SW480 (cell line): ENCODE measurements around the gene ARHGEF16.
A peak's percentile ranks its signal among the peaks of the same experiment; 100 is the strongest.

Experiments used
- DNase-seq: peaks from one replicate; pipeline ENCODE4 v3.0.0-alpha.2; 2016; ENCODE audit warnings: low spot score

ARHGEF16 gene

GRCh38 chr1:3468236-3469103 lies 14.0 kb downstream of the ARHGEF16 start:
- no peak for DNase-seq

- DNase-seq: no peak
These were observed 14.8 kb downstream of the ARHGEF16 start for GRCh38 chr1:3469104-3469848.

GRCh38 chr1:3469849-3470649 lies 15.6 kb downstream of the ARHGEF16 start:
- DNase-seq: no peak

- DNase-seq: no peak
These were observed 16.3 kb downstream of the ARHGEF16 start for GRCh38 chr1:3470650-3471355.

GRCh38 chr1:3471356-3472087 lies 17.1 kb downstream of the ARHGEF16 start:
- DNase-seq: peak; percentile 85

- DNase-seq: no peak
These were observed 17.8 kb downstream of the ARHGEF16 start for GRCh38 chr1:3472088-3472850.

- no peak for DNase-seq
These were observed 18.4 kb downstream of the ARHGEF16 start for GRCh38 chr1:3472906-3473305.

- DNase-seq: no peak
These were observed 18.9 kb downstream of the ARHGEF16 start for GRCh38 chr1:3473381-3473844.

GRCh38 chr1:3474016-3474415 lies 19.6 kb downstream of the ARHGEF16 start:
- no peak for DNase-seq

- no peak for DNase-seq
These were observed 20.0 kb downstream of the ARHGEF16 start for GRCh38 chr1:3474421-3474820.

- DNase-seq: no peak
These were observed 21.5 kb downstream of the ARHGEF16 start for GRCh38 chr1:3475839-3476573.

- DNase-seq: no peak
These were observed 22.2 kb downstream of the ARHGEF16 start for GRCh38 chr1:3476666-3477065.

GRCh38 chr1:3477241-3477995 lies 23.0 kb downstream of the ARHGEF16 start:
- DNase-seq: no peak

GRCh38 chr1:3478187-3478586 lies 23.7 kb downstream of the ARHGEF16 start:
- DNase-seq: no peak

- no peak for DNase-seq
These were observed 25.3 kb downstream of the ARHGEF16 start for GRCh38 chr1:3479511-3480368.

- no peak for DNase-seq
These were observed 25.9 kb downstream of the ARHGEF16 start for GRCh38 chr1:3480369-3480719.

- no peak for DNase-seq
These were observed 26.6 kb downstream of the ARHGEF16 start for GRCh38 chr1:3481046-3481445.

- peak; percentile 46 for DNase-seq
These were observed 27.4 kb downstream of the ARHGEF16 start for GRCh38 chr1:3481836-3482375.
